ENCODE data around the gene RPL22.
A peak's percentile ranks its signal among the peaks of the same experiment; 100 is the strongest.

RPL22 gene

GRCh38 chr1:6197746-6198427 lies 1.5 kb downstream of the RPL22 start:
- TF ChIP-seq CTCF (IDR thresholded peaks at IDR 0.05; ENCODE audit: low read depth, low read length): no peak
- Histone ChIP-seq H3K4me3 (ENCODE audit: low read depth, low read length) (peak overlapping the region; percentile 93), H3K36me3 (peaks cover 49% of the 10 kb centered on the region), H3K27me3 (no peaks in the 10 kb centered on the region), H3K9me3 (no peaks in the 10 kb centered on the region), H3K4me1 (no peaks in the 10 kb centered on the region)
- no peak for DNase-seq

GRCh38 chr1:6191968-6192367 lies 7.4 kb downstream of the RPL22 start:
- no peak for TF ChIP-seq CTCF (IDR thresholded peaks at IDR 0.05; ENCODE audit: low read depth, low read length)
- H3K27me3 ChIP-seq: no peaks in the 10 kb centered on the region
- H3K4me3 ChIP-seq (ENCODE audit: low read depth, low read length): no peak overlapping the region
- no peaks in the 10 kb centered on the region for H3K4me1 ChIP-seq
- no peaks in the 10 kb centered on the region for H3K9me3 ChIP-seq
- no peak for DNase-seq
- peaks cover 66% of the 10 kb centered on the region for H3K36me3 ChIP-seq

GRCh38 chr1:6188466-6188865 lies 10.9 kb downstream of the RPL22 start:
- Histone ChIP-seq H3K4me1 (no peaks in the 10 kb centered on the region), H3K9me3 (no peaks in the 10 kb centered on the region), H3K27me3 (no peaks in the 10 kb centered on the region), H3K4me3 (ENCODE audit: low read depth, low read length) (no peak overlapping the region), H3K36me3 (peaks cover 48% of the 10 kb centered on the region)
- no peak for TF ChIP-seq CTCF (IDR thresholded peaks at IDR 0.05; ENCODE audit: low read depth, low read length)
- DNase-seq: no peak

- DNase-seq: no peak
- Histone ChIP-seq H3K36me3 (peaks cover 32% of the 10 kb centered on the region), H3K4me3 (ENCODE audit: low read depth, low read length) (no peak overlapping the region), H3K4me1 (no peaks in the 10 kb centered on the region), H3K27me3 (peaks cover 6% of the 10 kb centered on the region), H3K9me3 (no peaks in the 10 kb centered on the region)
- TF ChIP-seq CTCF (IDR thresholded peaks at IDR 0.05; ENCODE audit: low read depth, low read length): peak; percentile 55
These were observed 13.6 kb downstream of the RPL22 start for GRCh38 chr1:6185635-6186382.

- Histone ChIP-seq H3K36me3 (peaks cover 25% of the 10 kb centered on the region), H3K27me3 (peaks cover 13% of the 10 kb centered on the region), H3K4me1 (no peaks in the 10 kb centered on the region), H3K4me3 (ENCODE audit: low read depth, low read length) (no peak overlapping the region), H3K9me3 (no peaks in the 10 kb centered on the region)
- DNase-seq: no peak
- no peak for TF ChIP-seq CTCF (IDR thresholded peaks at IDR 0.05; ENCODE audit: low read depth, low read length)
These were observed 14.2 kb downstream of the RPL22 start for GRCh38 chr1:6185151-6185550.

Data from BE2C (cell line).